Measurements from ENCODE around the gene CADM4.

CADM4 gene

GRCh38 chr19:43634068-43634467, 5.6 kb downstream of the CADM4 start:
- no peak for DNase-seq (ENCODE audit: low read depth in 2 of 2)

DNA sequence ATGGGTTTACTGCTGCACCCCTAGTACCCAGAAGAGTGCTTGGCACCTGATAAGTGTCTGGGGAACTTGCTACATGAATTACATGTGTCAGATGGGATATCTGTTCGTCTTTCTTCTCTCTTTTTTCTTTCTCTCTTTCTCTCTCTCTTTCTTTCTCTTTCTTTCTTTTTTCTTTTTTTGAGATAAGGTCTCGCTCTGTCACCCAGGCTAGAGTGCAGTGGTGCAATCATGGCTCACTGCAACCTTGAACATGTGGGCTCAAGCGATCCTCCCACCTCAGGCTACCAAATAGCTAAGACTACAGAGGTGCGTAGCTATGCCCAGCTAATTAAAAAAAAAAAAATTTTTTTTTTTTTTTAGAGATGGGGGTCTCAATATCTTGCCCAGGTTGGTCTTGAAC, 6.1 kb downstream of the CADM4 start:
- DNase-seq (ENCODE audit: low read depth in 2 of 2) = no peak

DNA sequence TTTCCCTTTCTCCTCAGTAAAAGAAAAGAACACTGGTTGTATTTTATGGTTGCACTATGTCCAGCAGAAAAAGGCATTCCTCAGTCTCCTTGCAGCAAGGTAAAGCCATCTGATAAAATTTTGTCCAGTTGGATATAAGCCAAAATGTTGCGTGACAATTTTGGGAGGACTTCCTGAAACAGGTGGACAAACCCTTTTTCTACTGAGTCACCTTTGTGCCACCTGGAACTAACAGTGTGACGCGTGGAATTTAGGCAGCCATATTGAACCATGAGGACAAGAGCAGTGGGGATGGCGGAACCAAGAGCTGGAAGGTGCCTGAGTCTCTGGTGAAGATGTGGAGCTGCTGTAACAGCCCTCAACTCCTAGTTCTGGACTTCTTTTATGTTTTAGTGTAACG, 8.2 kb downstream of the CADM4 start:
- no peak for DNase-seq (ENCODE audit: low read depth in 2 of 2)

DNA sequence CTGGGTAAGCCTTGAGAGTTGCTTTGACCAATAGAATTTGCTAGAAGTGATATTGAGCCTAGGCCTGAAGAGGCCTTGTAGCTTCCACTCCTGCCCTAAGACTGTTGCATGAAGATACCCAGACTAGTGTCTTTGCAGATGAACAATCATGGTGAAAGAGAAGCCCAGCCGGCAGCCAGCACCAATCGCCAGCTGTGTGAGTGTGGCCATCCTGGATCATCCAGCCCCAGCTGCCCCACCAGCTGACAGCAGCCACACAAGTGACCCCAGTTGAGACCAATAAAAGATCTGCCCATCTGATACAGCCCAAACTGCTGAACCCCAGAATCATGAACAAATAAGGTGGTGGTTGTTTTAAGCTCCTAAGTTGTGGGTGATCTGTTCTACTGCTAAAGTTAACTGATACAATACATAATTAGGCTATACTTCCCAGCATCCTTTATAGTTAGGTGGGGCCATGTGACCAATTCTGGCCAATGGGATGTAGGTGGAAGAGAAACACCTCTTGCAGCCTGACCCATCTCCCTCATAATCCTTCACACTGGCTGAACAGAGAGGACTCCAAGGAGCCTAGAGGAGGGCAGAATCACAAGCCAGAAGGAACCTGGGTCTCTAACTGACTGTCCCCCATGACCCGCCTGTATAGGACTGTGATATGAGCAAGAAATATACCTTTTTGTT, 10.9 kb downstream of the CADM4 start:
- DNase-seq (ENCODE audit: low read depth in 2 of 2) = no peak

- DNase-seq (ENCODE audit: low read depth in 2 of 2) = no peak
Measured at GRCh38 chr19:43626838-43627237, 12.8 kb downstream of the CADM4 start.

DNA sequence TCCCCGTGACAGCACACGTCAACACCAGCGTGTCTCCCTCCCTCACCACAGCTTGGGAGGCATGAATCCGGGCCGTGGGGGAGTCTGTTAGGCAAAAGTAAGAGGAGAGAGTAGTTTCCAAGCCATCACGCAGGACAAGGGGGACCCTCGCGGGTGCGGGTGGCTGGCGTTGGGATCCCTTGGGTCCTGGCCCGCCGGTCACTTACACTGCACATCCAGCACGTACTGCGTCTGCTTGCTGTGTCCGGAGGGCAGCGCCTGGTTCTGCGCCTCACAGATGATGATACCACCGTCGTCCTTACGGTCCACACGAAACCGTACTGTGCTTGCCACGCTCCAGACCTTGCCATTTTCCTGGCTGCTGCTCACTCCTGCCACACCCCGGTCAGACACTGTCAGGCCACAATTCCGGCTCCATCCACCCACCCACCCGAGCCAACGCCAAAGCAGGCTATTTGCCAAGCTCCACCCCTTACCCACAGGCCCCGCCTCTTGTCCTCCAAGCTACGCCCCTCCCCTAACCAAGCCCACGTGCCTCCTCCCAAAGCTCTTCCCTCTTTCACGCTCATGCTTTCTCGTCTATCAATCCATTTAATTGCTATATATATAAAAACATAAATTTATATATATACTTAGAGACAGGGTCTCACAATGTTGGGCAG, 13.6 kb downstream of the CADM4 start:
- peak in 1 of 2 donors; percentile 15 for DNase-seq (ENCODE audit: low read depth in 2 of 2)

DNA sequence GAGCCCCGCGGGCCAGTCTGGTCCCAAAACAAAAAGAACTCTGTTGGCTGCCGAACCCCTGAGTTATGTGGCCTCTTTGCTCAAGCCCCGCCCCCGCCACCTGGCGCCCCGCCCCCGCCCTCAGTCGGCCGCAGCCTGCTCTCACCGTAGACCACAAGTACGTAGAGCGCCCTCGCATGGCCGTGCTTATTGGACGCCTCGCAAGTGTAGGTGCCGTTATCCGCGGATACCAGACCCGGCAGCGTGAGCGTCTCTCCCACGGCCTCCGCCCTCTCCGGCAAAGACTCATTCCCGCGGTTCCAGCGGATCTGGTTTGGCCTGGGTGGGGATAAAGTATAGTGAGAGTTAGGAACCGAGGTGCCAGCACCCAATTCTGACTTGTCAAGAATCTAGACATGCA, 14.7 kb downstream of the CADM4 start:
- DNase-seq (ENCODE audit: low read depth in 2 of 2) = peak; percentile 86 to 88

DNA sequence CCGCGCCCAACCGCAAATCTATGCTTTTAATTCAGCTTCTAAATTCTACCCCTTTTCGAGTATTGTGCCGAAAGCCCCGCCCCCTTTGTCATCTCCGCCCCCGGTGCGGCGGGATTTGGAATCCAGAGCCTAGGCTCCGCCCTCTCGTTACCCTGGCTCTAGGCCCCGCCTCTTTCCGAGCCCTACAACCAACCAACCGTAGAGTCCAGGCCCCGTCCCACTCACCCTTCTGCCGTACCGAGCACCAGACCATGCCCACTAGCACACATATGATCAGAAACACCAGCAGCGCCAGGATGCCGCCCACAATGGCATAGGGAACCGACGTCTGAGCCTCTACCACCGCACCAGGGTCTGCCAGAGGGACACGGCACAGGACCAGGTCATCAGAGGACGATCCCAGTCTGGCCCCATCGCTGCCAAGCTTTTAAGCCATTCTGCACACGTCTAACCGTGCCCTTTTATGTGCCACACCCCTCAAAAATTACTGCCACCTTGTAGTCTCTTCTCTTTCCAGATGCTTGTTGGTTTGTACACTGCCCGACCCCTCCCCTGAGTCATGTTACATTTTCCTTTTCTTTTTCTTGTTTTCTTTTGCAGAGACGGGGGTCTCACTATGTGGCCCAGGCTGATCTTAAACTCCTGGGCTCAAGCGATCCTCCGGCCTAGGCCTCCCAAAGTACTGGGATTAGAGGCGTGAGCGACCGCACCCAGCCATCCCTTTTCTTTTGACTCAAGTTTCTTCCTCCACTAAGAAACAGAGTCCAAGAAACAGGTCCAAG, 15.6 kb downstream of the CADM4 start:
- no peak for DNase-seq (ENCODE audit: low read depth in 2 of 2)

GRCh38 chr19:43622956-43623355, 16.7 kb downstream of the CADM4 start:
- DNase-seq (ENCODE audit: low read depth in 2 of 2) = no peak

- no peak for DNase-seq (ENCODE audit: low read depth in 2 of 2)
Measured at GRCh38 chr19:43622070-43622469, 17.6 kb downstream of the CADM4 start.

DNA sequence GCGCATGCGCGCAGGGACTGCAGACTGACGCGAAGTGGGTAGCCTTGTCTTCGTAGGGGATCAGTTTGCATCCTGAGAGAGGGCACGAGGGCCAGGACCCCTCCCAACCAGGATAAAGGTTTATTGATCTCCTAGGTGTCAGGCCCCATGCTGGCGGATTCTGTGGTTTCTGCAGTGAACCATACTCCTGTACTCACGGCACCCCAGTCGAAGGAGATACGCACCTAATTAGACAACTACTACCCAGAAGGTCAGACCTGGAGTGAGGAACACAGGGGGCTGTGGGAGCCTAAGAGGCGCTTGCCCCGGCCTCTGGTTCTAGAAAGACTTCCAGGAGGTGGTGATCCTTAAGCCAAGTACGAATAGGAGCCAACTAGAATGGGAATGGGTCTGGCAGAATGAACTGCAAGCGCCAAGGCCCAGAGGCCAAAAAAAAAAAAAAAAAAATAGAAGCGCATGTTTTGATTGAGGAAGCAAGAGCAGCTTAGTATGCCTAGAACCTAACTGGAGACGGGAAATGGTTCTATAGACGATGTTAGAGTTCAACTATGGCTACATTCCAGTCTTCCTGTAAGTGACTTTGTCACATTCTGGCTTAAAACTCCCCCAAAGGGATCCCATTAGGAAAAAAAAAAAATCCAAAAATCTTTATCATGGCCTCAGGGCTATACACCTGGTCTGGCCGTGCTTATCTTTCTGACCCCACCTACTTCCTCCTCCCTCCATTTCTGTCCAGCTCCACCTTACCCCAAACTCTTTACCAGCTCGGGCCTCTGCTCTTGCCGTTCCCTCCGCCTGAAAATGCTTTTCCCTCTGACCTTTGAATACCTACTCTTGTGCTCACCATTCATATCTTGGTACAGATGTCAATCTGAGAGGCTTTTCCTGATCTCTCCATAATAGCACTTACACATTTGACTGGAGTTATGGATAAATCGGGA, 19.3 kb downstream of the CADM4 start:
- peak in 1 of 2 donors; percentile 75 for DNase-seq (ENCODE audit: low read depth in 2 of 2)

DNA sequence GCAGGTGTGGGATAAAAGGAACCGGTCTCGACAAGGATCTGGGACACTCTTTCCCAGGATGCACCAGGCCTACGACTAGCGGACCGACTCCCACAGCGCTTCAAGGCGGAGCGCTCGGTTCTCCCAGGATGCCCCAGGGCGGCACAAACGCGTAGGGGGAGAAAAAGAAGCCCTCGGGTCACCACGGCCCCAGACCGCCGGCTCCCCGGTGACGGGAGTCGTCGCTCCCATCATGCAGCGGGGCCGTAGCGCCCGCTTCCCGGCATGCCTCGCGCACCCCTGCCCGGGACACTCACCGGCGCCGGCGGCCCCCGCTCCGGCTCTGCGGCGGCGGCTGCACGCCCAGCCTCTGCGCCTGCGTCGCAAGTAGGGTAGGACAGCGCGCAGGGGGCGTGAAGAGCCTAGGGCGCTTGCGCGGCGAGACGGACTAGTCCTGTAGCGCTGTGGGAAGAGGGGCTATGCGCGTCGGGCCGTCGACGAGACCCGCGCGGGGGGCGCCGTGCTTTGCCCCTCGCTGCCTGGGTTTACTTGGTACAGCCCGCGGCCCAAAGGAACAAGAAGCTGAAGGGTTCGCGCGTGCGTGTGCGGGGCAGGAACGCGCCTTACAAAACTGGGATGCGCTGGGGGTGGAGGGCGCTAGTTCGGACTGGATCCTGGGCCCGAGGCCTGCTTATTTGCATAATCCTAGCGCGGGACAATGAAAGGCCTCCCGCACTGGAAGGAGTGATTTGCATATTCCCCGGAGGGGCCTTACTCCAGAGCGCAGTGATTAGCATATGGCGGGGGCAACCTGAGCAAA, 20.2 kb downstream of the CADM4 start, which contains the start of gene ZNF428:
ZNF428 (minus strand) TSS at position 368 of the 799 bp plus-strand sequence. CDS start 5,325 bp downstream, outside the sequence.
- DNase-seq (ENCODE audit: low read depth in 2 of 2) = peak; percentile 76 to 83

GRCh38 chr19:43618921-43619261, 20.8 kb downstream of the CADM4 start:
- DNase-seq (ENCODE audit: low read depth in 2 of 2) = peak in 1 of 2 donors; percentile 41

DNA sequence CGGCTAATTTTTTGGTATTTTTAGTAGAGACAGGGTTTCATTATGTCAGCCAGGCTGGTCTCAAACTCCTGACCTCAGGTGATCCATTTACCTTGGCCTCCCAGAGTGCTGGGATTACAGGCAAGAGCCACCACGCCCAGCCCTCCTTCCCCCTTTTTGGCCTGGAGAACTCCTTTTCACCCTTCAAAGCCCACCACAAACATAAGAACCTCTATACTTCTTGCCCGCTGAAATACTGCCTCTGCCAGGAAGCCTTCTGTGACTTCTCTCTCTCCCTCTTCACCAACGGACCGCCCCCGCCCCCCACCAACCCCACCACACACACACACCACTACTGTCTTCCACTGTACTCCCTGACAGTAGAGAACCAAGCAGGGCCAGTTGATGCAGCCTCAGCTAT, 22.7 kb downstream of the CADM4 start:
- no peak for DNase-seq (ENCODE audit: low read depth in 2 of 2)

- DNase-seq (ENCODE audit: low read depth in 2 of 2) = no peak
Measured at GRCh38 chr19:43616306-43616705, 23.3 kb downstream of the CADM4 start.

- DNase-seq (ENCODE audit: low read depth in 2 of 2) = no peak
Measured at GRCh38 chr19:43612374-43612773, 27.3 kb downstream of the CADM4 start.

- no peak for DNase-seq (ENCODE audit: low read depth in 2 of 2)
Measured at GRCh38 chr19:43611788-43612187, 27.9 kb downstream of the CADM4 start, which contains the start of gene SRRM5. SRRM5 (plus strand) TSS chr19:43612088; CDS start chr19:43612122, 34 bp downstream.

GRCh38 chr19:43610493-43610892, 29.2 kb downstream of the CADM4 start:
- no peak for DNase-seq (ENCODE audit: low read depth in 2 of 2)

DNA sequence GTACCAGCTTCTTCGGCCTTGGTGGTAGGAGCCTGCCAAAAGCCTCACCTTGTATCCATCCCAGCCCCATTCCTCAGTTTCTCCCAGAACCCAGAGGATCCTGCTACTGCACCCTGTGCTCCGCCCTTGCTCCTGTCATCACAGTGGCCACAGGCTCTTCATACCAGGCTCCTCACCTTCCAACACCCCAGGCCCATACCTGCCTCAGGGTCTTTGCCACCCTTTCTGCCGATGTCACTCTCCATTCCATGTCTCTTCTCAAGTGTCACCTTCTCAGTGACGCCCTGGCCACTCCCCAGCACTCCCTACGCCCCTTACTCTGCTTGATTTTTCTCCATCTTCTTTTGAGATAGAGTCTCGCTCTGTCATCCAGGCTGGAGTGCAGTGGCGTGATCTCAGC, 29.8 kb downstream of the CADM4 start:
- no peak for DNase-seq (ENCODE audit: low read depth in 2 of 2)
